NCI-H748 (cell line): ENCODE results near the gene GRAMD2B.
"Not testable (repeated sequence)": the region's sequence is repeated elsewhere in the genome, so short reads cannot be mapped to it uniquely, and the experiment has no call there.

Source experiments
- DNase-seq: peaks from one replicate; lab custom pipeline; 2025; ENCODE audit not compliant: unreplicated experiment; lab: John Stamatoyannopoulos, UW

Gene GRAMD2B, protein sequence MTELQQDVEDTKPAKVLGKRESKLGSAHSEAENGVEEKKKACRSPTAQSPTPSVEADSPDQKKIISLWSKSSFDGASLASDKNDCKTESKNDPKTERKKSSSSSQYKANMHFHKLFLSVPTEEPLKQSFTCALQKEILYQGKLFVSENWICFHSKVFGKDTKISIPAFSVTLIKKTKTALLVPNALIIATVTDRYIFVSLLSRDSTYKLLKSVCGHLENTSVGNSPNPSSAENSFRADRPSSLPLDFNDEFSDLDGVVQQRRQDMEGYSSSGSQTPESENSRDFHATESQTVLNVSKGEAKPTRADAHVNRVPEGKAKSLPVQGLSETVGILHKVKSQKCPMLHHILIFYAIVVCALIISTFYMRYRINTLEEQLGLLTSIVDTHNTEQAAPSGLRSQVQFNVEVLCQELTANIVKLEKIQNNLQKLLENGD

GRCh38 chr5:126422994-126423788, at the start of gene GRAMD2B:
GRAMD2B (plus strand) TSS chr5:126423409; CDS start chr5:126423607, 198 bp downstream.
- DNase-seq, result peak; percentile 95

DNA sequence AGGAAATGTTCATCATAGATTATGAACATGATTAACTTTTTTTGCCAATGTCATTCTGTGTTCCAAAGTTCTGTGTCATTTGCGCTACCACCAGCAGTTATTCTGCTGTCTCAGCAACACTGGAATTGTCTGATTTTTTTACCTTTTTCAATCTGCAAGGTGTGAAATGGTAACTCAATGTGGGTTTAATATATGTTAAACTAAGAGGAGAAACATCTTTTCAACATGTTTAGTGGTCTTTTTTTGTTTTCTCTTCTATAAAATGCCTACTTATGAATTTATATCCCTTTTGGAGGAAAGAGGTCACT, 49.1 kb upstream of the GRAMD2B start:
- no peak for DNase-seq

DNA sequence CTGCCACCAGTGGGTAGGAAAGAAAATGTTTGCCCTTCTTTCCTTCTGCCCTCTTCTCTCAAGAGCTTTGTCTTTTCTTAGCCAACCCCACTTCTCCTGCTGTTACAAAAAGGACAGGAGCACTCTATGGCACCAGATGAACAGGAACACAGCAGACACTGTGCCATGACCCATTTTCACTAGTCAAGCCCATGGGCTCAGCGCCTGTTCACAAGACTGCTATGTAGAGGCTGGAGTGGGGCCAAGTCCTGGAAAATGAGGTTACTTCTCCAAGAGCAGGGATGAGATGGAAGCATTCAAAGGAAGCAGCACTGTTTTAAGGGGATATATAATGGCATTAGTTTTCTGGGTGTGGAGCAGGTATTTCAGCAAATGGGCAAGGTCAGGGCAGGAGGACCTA, 46.8 kb upstream of the GRAMD2B start:
- no peak for DNase-seq

DNA sequence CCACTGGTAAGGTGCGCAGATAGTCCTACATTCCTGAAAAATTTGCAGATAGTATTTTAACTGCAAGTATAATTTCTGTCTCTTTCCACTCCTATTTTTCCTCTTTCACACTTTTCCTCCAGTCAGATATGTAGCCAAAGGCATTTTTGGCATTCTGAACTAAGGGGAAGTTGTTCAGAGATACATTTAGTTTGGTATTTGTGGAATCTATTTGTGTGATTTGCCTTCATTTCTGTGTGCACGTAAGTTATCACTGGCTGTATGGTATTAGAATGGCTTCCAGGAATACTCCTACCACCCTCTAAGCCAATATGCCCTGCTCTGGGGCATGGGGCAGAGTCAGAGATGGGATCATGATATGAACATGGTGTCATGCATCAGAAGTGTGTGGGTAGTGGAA, 45.8 kb upstream of the GRAMD2B start:
- no peak for DNase-seq

- not testable (repeated sequence) for DNase-seq
These were observed 42.9 kb upstream of the GRAMD2B start for GRCh38 chr5:126380316-126380715.

DNA sequence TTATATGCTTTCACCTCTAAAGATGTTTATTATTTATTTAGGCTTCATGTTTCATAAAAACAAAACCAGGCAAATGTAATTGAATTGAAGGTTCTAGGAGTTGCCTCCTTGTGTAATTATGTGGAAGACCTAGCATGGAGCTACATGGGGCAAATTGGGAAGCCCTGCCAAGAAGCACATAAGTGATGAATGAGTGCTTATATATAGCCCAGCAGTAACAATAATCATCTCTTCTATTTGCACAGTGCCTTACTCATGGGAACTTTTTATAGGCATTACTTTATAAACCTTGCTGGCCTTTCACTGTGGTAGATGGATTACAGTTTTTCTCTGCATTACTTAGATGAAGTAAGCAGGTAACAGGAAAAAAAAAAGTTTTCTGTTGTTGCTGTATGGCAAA, 40.0 kb upstream of the GRAMD2B start:
- no peak for DNase-seq

- no peak for DNase-seq
These were observed 39.4 kb upstream of the GRAMD2B start for GRCh38 chr5:126383776-126384175.

GRCh38 chr5:126384985-126385384, 38.2 kb upstream of the GRAMD2B start:
- DNase-seq, result no peak

- DNase-seq, result no peak
These were observed 37.4 kb upstream of the GRAMD2B start for GRCh38 chr5:126385524-126386502.

DNA sequence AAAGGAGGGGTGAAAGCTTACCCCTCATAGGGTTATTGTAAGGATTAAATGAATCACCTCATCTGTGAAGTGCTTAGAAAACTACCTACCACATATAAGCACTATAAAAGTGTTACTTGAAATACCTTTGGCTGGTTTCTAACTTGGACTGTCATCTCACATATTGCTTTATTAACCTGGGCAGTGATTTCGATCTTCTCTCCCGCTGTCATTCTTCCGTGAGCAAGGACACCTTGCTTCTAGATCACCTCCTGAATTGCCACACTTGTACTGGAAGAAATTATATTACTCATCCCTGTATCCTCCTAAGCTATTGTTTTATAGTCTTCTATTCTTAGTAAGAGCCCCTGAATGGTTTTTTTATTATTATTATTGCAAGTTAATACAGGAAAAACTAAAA, 34.0 kb upstream of the GRAMD2B start:
- no peak for DNase-seq

DNA sequence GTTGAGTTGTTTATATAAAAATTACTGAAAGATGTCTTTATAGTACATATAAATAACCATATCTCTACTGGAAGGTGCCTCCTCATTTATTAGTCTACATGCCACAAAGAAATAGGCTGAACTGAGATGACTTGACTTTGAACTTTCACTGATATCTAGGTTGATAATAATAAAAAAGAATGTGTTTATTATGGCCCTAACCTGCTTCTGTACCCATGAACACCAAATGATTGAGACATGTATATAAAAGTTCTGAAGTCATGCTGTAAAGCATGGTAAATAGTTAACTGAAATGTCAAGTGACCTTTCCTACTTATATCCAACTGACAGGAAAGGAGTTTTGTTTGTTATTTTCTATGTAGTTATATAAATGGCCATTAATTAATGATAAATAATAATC, 33.2 kb upstream of the GRAMD2B start:
- no peak for DNase-seq

DNA sequence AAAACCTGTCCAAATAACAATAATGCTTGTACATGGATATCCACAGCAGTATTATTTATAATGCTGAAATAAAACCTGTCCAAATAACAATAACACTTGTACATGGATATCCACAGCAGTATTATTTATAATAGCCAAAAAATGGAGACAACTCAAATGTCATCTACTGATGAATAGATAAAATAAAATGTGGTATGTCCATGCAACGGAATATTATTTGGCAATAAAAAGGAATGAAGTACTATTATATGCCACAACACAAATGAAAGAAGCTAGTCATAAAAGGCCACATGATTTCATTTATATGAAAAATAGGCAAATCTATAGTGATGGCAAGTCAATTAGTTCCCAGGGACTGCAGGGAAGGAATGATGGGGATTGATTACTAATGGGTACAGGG, 31.8 kb upstream of the GRAMD2B start:
- DNase-seq, result no peak

- no peak for DNase-seq
These were observed 28.9 kb upstream of the GRAMD2B start for GRCh38 chr5:126394211-126394788.

GRCh38 chr5:126395198-126395597, 28.0 kb upstream of the GRAMD2B start:
- DNase-seq, result no peak

- DNase-seq, result no peak
These were observed 27.6 kb upstream of the GRAMD2B start for GRCh38 chr5:126395605-126396004.

GRCh38 chr5:126396721-126397120, 26.5 kb upstream of the GRAMD2B start:
- not testable (repeated sequence) for DNase-seq

DNA sequence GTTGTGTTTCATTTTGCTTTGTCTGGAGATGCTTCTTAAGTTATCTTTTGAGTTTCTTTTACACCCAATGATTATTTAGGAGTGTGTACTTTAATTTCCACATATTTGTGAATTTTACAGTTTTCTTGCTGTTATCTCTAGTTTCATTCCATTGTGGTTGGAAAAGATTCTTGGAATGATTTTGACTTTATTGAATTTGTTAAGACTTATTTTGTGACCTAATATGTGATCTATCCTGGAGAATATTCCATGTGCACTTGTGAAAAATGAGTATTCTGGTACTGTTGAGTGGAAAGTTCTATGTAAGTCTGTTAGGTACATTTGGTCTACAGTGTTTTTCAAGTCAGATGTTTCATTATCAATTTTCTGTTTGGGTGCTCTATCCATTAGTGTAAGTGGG, 24.4 kb upstream of the GRAMD2B start:
- DNase-seq, result no peak

DNA sequence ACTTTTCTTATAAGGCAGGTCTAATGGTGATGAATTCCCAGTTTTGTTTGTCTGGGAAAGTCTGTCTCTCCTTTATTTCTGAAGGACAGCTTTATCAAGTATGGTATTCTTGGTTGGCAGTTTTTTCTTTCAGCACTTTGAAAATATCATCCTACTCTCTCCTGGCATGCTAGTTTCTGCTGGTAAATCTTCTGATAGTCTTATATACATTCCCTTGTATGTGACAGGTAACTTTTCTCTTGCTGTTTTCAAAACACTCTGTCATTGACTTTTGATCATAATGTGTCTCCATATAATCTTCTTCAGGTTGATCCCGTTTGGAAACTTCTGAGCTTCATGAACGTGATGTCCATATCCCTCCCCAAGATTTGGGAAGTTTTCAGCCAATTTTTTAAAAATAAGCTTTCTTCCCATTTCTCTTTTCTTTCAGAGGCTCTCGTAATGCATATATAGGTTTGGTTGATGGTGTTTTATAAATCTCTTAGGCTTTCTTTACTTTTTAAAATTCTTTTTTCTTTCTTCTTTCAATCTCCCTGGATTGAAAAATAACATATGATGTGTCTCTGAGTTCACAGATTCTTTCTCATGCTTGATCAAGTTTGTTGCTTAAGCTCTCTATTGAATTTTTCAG, 22.5 kb upstream of the GRAMD2B start:
- DNase-seq, result no peak

GRCh38 chr5:126402621-126403555, 20.3 kb upstream of the GRAMD2B start:
- no peak for DNase-seq
